HG02852 (cell line): ENCODE data around the gene APBA1.
"Not testable (repeated sequence)": the region's sequence is repeated elsewhere in the genome, so short reads cannot be mapped to it uniquely, and the experiment has no call there.

Experiments used
- ATAC-seq: cut with Tn5 transposase; IDR thresholded peaks from one replicate; pipeline ENCODE4 v1.9.1; 2021; ENCODE audit warnings: mild to moderate bottlenecking, moderate library complexity; ENCODE audit not compliant: unreplicated experiment

Gene APBA1

GRCh38 chr9:69453746-69454145, 218.4 kb downstream of the APBA1 start:
- no peak for ATAC-seq

- no peak for ATAC-seq
Observed at GRCh38 chr9:69452110-69452782, 219.9 kb downstream of the APBA1 start.

- ATAC-seq, result no peak
Observed at GRCh38 chr9:69446496-69446895, 225.7 kb downstream of the APBA1 start.

DNA sequence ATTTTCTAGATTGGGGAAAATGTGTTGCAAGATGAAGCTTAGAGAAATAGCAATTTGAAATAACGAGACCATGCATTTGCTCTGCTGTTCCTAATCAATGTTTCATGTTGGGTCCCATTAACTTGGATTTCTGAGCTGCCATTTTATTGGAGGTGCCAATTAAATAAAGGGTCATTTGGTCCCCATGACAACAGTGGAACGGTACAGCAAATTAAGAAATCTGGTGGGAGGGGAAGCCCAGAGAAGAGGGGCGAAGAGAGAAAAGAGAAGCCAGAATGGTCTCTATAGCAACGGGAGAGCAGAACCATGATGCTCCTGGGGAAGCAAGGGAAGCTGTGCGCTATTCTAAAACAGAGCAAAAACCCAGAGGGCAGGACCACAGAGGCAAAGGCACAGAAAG, 226.9 kb downstream of the APBA1 start:
- no peak for ATAC-seq

GRCh38 chr9:69444791-69445190, 227.4 kb downstream of the APBA1 start:
- ATAC-seq, result no peak

DNA sequence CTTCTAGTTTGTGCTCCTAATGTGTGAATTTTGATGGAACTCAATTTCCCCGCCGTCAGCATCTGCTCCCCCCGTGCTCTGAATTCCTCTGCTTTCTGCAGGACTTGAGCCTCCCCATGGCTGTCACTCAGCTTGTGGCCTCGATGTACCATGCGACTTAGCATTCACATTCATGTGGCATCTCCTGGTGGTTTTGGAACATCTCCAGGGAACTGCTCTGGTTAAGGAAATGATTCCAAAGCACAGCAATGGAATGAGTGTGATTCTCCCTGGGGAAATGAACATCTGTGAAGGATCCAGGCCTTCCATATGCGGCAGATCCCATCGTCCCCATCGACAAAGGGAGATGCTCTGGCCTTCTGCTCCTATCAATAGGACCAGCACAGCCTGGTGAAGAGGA, 228.2 kb downstream of the APBA1 start:
- ATAC-seq, result no peak

- ATAC-seq, result no peak
Observed at GRCh38 chr9:69443178-69443577, 229.0 kb downstream of the APBA1 start.

DNA sequence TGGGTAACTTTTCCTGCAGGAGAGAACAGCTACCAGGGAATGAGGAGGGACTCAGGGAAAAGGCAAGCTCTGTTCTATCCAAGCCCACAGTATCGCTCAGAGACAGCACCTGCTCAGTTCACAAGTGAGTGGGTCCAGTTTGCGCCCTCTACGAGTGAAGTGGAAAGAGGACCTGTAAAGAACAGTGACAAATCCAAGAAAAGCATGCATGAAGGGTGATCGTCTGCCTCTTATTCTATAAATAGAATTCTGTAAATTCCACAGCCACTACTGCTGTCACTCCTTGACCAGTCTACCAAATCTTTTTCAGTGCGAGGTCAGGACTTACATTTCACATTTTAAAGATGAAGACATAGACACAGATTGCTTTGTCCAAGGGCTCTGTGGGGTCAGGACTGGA, 229.7 kb downstream of the APBA1 start:
- ATAC-seq, result no peak

DNA sequence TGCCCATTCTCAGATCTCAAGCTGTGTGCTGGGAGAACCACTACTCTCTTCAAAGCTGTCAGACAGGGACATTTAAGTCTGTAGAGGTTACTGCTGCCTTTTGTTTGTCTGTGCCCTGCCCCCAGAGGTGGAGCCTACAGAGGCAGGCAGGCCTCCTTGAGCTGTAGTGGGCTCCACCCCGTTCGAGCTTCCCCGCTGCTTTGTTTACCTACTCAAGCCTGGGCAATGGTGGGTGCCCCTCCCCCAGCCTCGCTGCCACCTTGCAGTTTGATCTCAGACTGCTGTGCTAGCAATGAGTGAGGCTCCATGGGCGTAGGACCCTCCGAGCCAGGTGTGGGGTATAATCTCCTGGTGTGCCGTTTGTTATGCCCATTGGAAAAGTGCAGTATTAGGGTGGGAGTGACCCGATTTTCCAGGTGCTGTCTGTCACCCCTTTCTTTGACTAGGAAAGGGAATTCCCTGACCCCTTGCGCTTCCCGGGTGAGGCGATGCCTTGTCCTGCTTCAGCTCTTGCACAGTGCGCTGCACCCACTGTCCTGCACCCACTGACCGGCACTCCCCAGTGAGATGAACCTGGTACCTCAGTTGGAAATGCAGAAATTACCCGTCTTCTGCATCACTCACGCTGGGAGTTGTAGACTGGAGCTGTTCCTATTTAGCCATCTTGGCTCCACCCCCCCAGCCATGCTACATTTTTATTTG, 231.8 kb downstream of the APBA1 start:
- ATAC-seq, result not testable (repeated sequence)

GRCh38 chr9:69439654-69440053, 232.5 kb downstream of the APBA1 start:
- not testable (repeated sequence) for ATAC-seq

DNA sequence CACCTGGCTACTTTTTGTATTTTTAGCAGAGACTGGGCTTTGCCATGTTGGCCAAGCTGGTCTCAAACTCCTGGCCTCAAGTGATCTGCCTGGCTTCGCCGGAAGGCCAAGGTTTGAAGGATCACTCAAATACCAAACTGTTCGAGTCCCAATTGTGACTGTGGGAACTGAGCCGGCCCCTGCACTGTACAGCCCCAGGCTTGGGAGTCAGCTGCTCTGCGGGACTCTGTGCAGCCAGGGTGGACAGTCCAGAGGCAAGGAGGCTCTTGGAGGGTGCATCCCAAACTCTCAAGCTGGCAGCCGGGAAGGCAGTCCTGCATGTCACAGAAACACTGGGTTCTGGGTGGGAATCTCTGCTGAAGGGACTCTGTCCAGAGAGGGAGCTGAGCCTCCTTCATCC, 238.2 kb downstream of the APBA1 start:
- no peak for ATAC-seq

DNA sequence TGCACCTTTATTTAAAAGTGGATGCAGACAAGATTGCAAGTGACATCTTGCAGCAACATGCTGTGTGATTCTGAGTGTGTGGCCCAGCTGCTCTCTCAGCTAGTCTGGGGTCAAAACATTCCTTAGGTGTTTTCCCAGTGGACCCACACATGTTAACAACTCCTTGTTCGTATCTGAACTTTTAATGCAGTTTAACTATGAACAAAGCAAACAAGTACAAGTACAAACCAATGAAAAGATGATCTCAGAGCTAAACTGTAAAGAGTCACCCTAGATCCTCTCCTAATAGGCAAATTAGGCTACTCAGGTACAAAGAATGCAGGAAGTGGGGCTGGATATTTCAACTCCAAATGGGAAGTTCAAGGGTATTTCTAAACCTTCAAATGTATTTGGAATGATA, 238.8 kb downstream of the APBA1 start:
- no peak for ATAC-seq

DNA sequence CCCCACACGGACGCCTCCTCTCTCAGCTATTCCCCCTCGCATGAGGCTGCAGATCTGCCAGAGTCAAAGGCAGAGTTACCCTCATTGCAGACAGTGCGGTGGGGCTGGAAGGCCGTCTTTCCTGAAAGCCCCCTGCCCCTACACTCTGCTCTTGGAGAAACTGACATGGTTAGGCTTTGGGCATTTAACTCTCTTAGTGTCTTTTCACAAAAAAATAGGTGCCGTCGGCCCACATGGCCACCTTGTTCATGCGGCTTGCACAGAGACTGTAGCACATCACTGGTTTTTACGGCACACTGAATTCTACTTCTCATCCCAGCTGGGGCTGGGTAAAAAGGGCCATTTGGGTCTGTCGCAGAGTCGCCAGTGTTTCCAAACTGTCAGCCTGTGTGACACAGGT, 239.5 kb downstream of the APBA1 start:
- ATAC-seq, result no peak

- ATAC-seq, result no peak
Observed at GRCh38 chr9:69431777-69432176, 240.4 kb downstream of the APBA1 start.

- no peak for ATAC-seq
Observed at GRCh38 chr9:69431203-69431602, 241.0 kb downstream of the APBA1 start.

DNA sequence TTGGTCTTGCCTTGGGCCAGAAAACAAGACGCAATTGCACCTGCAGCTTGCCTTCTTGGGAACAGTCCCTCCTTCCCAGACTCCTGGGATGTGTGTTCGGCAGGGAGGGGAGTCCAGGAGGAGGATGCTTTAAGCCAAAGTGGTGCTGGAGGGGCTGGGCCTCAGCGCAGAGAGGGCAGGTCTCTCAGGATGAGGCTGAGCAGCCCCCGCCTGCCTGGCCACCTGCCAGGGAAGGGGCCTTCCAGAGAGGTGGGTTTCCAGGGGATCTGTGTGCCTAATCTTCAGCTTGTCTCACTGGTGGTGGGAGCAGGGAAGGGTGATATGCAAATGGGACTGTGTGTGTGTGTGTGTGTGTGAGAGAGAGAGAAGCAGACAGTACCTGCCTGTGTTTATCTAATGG, 242.0 kb downstream of the APBA1 start:
- no peak for ATAC-seq

DNA sequence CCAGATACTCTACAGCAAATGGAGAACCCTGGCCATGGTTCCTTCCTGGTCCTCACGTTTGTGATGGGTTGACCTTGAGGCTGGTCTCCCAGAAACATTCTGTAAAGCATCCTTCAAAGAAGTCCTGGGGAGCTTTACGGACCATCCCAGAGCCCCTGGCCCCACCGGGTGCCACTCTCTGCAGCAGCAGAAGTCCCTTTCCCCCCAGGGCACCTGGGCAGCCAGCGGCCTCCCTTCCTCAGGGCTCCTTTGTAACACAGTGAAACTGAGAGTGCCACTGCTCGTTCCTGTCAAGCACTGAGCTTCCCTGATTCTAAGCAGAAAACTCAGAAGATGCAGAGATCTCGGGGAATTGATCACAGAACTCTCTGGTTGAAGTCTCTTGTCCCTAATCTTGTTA, 242.9 kb downstream of the APBA1 start:
- no peak for ATAC-seq

- ATAC-seq, result no peak
Observed at GRCh38 chr9:69428017-69428785, 244.0 kb downstream of the APBA1 start.

GRCh38 chr9:69427286-69427685, 244.9 kb downstream of the APBA1 start:
- no peak for ATAC-seq

- ATAC-seq, result no peak
Observed at GRCh38 chr9:69425136-69425801, 246.9 kb downstream of the APBA1 start.
